GM21423 (cell line): ENCODE measurements around the gene RNF144A.

Source experiments
- ATAC-seq: cut with Tn5 transposase; IDR thresholded peaks from one replicate; pipeline ENCODE4 v1.9.1; 2021; ENCODE audit warnings: mild to moderate bottlenecking, moderate library complexity; ENCODE audit not compliant: unreplicated experiment

The RNF144A gene

DNA sequence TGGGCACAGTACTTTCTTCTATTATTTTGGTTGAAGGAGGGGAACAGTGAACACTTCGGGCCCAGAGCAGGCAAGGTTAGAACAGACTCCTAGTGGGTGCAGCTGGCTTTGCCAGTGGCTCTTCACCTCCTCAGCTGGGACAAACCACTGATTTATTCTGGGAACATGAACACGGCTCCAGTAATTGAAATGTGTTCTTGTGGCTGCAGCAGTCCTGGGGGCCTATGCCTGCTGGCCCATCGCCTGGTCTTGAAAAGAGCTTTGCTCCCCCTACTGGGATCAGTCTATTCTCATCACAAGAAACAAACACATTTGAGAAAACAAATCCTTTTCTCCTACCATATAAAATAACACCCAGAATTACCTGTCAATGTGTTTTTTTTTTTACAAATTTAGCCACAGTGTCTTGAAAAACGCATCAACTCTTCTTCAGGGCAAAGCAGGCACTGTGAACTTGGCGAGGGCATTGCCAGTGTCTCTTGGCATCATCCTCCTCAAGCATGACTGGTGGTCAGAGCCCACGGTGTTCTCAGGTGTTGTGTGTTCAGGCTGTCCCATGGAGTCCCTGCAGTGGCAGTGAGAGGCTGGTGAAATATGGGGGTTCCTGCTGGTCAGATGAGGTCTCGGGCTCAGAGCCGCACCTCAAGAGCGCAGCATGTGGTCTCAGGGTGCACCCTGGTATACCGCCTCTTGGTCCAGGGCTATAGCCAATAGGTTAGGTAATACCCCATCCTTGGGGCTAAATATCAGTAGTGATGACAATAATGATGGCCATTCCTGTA, 51.3 kb downstream of the RNF144A start:
- no peak for ATAC-seq

DNA sequence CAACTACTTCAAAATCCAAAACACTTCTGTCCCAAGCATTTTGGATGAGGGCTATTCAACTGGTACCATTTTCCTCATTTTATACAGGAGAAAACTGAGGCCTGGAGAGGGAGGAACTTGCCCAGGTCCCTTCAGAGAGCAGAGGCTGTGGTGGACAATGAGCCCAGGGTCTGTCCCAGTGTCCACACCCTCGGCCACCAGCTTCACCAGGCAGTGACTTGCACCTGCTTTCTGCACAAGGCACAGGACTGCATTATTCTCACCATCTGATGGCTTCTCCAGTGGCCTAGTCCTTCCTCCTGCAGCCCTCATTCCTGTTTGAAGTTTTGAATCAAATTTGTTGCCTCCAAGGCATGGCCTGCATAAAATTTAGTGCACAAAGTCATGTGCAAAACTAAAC, 53.3 kb downstream of the RNF144A start:
- no peak for ATAC-seq

DNA sequence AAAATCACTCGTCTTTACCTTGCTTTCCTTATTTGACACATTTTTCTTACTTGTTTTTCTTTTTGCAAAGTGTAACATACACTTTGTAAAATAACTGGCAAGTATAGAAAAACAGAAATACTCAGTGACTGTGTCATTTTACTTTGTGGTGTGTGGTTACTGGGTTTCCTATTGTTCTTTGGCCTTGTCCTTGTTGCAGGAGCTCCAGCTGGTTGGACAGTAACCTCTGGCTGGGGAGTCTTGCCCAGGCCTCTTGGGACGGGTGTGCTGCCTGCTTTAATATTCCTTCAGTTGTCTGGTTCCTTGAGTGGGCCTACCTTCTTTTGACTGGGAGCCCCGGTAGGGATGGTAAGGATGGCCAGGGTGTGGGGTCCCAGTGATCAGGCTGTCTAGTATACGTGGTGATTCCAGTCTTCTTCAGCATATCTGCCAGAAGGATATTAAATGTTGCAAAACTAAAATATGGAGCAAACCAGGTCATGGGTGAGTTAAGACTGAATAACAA, 53.8 kb downstream of the RNF144A start:
- no peak for ATAC-seq

DNA sequence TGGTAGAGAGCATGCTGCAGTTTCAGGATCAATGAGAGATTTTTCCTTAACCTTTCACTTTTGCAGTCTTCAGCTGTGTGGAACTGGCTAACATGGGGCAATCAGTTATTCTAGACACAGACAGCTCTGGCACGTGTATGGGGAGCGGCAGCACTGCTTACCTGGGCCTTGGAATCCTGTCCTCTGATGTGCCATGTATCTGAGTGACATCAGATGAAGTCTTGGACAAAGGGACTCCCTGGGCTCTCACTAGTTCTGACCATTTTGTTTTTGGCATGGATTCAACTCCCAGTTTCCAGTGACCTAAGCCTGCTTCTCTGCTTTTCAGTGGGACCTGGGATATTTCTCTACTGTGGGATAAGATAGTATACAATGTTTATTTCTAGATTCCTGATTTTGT, 54.3 kb downstream of the RNF144A start:
- no peak for ATAC-seq

DNA sequence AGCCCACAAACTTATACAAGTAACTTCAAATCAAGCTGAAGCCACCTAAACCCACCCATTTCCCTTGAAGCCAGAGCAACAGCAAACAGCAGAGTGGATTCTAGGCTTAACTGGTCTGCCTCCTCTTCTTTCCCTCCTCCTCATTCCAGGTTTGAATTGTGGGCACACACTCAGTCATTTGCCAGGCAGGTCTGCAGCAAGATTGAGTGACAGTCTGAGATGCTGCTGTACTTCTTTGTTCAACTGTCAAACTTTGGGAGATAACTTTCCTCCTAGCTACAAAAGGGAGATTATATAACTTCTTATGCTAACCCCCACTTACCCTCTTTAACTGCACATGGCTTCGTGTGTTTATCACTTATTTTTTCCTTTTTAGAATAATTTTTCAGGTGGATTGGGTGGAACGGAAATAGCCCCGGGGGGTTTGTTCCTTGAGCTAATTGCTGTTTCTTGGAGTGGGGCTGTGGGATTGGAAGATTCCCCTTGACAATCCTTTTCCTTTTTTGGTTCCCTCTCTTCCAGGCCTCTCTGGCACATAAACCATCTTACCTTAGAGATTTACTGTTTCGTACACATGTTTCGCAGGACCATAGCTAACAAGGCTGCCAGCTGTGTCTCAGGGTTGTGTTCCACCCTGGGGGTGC, 55.0 kb downstream of the RNF144A start:
- no peak for ATAC-seq

DNA sequence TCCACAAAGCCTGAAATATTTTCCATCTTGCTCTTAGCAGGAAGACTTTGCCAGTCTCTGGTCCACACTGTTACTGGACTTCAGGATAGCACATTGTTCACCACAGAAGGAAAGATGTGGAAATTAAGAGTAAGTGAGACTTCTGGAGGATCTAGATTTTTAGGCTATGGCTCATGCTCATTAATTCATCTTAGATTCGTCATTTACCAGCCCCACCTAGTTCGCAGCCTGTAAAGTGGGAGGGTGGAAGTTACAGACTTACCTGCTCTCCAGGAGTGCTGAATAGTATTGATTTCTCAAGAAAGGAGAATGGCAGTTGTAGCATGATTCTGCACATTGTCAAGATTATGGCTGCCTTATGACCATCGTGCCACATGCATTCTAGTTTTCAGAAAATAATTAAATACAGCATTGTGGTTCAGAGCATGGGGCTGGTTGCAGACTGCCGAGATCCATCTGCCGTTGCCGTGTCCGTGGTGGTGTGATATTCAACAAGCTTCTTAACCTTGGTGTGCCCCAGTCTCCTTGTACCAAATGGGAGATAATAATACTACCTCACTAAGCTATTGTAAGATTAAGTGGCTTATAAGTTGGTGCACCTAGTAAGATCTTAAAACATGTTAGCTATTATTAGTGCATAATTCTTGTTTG, 56.8 kb downstream of the RNF144A start:
- no peak for ATAC-seq

DNA sequence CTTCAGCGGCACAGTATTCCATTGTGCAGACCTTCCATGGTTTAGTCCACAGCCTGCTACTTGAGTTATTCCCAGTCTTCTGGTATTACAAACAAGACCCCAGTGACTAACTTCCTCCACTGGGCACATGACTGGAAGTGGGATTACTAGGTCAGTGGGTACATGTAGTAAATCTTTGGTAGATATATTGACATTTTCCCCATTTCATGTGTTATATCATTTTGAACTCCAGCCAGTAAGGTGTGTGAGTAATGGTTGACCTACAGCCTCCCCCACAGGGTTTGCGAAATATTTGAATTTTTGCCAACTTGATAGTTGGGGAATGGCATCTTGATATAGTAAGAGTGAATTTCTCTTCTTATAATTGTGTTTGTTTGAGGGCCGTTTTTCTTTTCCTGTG, 58.8 kb downstream of the RNF144A start:
- no peak for ATAC-seq

DNA sequence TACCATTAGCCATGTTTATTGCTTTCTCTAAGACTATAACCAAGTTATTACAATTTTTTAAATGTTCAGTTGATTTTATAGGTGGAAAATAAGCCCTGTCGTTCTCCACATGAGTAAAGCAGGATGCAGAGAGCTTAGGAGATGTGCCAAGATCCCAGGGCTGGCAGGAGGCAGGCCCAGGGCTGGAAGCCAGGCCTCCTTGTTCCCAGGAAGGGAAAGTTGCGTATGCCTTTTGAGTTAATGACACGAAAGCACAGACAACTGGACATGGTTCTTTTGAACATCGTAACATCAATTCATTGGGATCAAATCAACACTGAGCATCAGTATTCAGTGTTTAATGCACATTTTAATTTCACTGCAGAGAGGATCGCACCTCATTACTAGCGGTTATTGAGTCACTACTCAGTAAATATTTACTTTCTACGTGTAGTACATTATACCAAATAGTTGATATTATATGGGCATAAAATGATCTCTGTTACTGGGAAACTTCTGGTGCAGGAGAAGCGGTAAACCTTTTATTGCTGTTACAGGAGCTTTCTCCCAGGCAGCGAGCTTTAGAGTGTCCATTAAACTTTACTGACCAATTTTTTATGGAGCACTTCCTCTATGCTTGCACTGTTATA, 60.0 kb downstream of the RNF144A start:
- ATAC-seq: no peak

DNA sequence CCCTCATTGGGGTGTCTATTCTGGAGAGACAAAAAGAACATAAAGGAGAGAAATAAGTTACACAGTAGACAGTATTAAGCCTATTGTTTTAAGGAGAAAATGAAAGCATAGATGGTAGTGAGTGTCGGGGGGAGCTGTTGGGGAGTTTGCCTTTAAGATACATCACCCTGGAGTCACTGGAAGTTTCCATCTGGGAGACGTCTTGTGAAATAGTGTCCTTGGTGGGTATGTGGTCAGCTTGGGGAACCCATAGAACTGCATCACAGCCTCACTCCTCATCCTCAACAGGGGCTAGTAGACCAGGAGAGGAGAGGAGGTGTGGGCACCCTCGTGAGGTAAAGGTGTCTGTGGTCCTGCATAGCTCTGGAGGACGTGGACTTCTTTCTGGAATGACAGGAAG, 60.6 kb downstream of the RNF144A start:
- no peak for ATAC-seq

DNA sequence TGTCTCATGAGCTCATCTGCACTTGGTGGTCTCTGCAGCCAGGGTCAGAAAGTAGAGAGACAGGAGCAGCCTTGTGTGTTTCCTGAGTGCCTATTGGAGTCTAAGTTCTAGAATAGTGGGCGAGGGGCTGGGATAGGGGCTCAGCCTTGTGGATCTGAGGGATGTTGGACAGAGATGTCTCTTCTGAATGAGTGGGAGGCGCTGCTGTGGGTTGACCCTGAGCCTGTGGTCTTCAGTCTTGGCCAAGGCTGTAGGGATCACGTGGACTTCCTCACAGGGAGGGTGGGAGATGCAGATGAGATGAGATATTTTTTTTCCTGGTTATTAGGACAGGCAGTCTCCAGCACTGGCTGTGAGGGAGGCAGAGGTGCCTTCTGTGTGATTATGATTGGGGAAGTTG, 61.8 kb downstream of the RNF144A start:
- ATAC-seq: no peak

DNA sequence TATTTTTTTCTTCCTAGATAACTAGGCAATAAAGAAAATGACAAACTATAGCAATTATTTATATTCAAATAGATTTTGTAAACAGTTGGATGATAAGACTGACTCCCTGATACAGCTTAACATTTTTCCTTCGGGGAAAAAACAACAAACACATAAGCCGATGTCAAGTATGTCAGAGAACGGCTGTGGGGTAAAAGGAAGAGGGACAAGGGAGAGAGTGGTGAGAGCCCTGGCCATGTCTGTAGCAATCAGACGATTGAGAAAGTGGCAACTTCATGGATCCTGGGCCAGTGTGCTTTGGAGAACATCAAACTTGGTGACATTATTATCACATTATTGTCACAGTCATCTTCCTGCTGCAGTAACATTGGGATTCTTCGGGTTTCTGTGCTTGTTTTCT, 65.2 kb downstream of the RNF144A start:
- no peak for ATAC-seq

DNA sequence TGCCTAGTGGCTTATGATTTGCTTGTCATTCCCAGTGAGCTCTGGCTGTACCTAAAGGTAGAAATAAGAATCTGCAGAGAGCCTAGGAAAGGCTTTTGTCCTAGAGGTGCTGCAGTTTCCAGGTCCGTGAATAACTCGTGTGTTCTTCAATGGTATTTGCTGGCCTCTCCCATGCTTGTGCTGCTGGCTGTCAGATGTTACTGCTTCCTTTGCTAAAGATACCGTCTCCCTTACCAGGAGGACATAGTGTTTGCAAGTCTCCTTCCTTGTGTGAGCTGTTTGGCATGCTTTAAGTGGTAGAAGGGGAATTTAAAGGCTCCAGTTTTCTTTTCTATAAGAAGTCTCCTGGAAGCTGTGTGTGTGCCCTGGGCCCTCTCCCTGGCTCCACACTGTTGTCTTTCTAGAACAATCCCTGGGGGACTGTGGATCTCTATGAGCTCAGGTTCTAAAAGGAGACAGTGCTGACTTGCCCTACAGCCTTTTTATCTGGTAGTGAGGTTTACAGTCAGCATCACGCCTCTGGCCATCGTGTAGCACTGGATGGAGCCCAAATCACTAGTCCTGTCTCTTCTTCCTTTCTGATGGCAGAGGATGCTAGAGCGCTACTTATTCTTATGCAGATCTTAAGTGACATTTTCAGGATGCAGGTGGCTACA, 65.8 kb downstream of the RNF144A start:
- no peak for ATAC-seq

DNA sequence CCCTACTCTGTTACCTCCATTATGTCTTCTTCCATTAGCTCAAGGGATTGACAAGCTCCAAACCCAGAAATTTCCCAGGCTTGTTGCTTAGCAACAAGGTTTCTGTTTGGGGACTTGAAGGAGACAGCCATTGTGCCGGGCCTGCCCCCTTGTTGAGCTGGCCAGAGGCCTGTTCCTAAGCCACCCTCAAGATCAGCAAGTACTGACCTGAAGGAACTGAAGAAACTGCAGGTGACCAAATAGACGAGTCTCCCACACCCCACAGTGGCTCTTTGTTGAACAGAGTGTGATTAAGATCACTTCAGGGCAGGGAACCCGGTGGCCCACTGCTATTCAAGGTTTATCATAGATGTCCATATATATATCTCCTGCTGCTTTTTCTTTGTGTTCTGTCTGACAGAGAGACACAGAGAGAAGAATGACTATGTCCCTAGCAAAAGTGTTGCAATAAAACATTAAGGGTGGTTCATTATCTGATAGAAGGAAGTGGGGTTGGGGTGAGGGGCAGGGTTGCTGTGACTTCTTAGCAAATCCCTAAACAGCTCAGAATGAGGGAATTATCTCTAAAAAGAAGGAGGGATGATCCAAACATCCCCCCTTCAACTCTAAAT, 69.2 kb downstream of the RNF144A start:
- no peak for ATAC-seq

DNA sequence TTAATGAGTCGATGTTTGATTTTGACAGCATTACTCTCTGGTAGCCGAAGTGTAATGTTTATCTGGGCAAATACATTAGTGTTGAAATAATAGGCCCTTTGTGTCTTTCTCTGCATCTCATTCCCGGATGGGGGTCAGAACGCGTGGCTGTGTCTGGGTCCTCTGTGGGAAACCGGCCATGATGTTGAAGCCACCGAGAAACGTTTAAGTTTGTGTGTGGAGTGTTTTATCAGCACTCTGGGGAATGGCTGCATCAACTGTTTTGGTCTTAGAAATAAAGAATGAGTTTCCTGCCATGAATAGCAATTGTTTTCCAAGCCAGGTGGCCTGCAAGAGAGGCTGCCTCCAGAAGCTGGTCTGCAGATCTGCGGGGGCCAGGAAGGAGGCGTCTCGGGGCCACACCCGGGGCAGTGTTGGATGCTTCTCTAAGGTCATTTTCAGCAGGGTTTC, 69.7 kb downstream of the RNF144A start:
- ATAC-seq: no peak

DNA sequence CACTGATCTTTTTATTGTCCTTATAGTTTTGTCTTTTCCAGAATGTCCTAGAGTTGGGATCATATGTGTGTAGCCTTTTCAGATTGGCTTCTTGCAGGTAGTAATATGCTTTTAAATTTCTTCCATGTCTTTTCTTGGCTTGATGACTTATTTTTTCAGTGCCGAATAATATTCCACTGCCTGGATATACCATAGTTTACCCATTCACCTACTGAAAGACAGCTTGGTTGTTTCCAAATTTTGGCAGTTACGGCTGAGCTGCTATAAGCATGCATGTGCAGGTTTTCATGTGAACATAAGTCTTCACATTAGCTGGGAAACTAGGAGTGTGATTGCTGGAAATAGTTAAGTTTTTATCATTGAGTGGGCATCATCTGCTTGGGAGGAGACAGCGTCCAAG, 73.7 kb downstream of the RNF144A start:
- no peak for ATAC-seq

DNA sequence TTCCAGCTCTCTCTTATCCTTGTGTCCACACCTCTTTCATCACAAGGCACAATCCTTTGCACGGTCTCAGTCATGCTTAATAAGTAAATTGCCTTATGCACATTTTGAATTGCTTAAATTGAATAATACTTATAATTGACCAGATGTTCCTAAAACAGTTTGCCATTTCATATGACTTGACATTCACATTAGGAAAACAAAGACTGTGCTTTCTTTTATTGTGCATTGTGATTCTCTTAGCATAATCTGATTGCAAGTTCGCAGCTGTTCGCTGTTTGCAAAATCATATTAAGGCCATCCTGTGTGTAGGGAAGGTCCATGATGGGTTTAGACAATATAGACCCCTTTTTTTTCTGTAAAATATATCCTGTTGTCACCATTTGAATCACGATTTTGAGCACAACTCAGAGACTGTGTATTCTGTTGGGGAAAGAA, 75.6 kb downstream of the RNF144A start:
- no peak for ATAC-seq

DNA sequence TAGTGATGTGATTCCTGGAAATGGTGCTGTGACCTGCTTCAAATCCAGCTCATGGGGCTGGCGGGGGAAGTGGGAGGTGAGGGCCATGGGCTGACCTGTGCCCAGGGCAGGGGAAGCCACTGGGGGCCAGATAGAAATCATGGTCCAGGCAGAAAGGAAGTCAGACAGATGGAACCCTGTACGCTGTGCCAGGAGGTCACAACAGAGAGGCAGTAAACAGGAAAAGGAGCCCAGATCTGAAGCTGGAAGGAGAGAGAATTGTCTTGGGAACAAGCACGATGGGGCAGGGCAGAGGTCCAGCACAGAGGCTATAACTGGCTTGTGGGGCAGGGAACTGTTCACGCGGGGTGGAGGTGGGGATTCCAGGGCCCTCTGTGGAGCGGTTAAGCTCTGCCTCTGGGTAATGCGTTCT, 76.0 kb downstream of the RNF144A start:
- ATAC-seq: no peak

DNA sequence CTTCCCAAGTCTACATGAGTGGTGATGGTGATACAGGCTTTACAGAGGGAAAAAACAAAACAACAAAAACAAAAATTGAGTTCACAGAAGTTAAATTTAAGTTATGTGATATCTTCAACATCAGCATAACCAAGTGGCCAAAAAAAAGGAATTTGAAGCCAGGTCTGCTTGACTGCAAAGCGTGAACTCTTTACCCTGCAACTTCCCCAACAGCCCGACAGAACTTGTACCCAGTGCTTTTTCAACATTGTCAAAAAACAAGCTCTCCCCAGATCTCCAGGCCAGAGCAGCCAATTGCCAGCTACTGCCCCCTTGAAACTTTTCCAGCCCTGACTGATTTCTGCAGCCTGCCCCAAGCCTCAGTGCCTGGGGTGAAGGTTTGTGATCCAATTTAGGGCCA, 76.7 kb downstream of the RNF144A start:
- ATAC-seq: no peak

DNA sequence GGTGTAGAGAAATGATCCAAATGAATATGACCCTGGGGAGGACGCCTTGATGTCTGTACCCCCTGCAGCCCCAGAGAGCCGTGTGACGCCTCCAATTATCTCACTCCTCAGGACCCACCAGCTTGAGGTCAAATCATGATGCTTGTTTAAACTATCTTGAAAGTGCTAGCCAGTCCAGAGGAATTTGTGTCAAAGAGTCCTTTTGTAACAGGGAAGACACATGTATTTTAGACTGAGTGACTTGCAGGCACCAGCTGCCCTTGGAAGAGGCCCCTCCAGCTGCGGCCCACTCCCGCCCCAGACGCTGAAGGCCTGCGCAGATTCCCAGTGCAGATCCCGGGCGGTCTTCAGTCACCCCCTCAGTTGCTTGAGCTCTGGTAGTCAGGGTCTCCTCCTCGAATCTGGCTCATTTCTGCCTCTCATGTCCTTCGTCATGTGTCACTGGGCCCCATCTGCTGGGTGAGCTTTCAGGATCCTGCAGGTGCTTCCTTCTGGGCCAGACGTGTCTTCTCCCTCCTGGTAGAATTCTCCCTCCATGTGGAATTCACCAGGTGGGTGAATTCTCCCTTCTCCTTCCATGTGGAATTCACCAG, 77.4 kb downstream of the RNF144A start:
- ATAC-seq: no peak
